GM21526 (cell line): Measurements from ENCODE around the gene AKT1S1.

Experiments
- ATAC-seq: cut with Tn5 transposase; IDR thresholded peaks from one replicate; pipeline ENCODE4 v1.9.1; 2021; ENCODE audit warnings: moderate library complexity; ENCODE audit not compliant: unreplicated experiment, low FRiP score

AKT1S1 gene

DNA sequence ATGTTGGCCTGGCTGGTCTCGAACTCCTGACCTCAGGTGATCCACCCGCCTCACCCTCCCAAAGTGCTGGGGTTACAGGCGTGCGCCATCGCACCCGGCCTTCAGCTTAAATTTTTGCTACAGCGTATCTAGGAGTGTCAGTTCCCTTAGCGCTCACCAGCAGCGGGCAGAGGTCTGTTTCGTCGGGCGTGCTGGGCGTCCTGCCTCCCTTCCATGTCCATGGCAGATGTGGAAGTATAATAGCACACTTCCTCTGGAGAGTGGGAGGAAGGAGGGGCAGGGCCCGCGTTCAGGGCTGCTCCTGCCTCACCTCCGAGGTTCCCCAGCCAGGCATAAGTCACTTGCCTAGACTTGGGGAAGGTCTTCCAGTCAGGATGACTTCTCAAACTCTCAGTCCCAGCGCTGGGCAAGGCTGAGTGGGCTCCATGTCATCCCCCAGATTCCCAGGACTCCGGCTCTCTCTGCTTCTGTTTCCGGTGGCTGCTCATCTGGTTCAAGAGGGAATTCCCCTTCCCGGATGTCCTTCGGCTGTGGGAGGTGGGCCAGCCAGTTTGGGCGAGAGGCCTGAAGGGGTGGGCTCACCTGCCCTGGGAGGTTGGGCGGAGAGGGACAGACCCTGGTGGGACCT lies 10.0 kb upstream of the AKT1S1 start:
- ATAC-seq, result no peak

- no peak for ATAC-seq
These were observed 7.6 kb upstream of the AKT1S1 start for GRCh38 chr19:49884760-49885159.

DNA sequence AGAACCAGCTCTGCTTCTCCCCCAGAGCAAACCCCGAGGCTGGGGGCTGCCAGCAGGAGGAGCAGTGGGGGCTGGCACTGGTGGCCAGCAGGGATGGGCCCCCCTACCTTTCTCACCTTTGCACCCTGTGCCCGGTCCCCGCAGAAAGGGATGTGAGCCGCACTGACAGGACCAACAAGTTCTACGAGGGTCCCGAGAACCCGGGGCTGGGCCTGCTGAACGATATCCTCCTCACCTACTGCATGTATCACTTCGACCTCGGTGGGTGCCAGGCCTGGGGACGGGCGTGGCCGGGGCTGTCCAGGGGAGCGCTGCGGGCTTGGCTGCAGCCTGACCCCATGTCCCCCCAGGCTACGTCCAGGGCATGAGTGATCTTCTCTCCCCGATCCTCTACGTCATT lies 7.0 kb upstream of the AKT1S1 start:
- ATAC-seq, result no peak

DNA sequence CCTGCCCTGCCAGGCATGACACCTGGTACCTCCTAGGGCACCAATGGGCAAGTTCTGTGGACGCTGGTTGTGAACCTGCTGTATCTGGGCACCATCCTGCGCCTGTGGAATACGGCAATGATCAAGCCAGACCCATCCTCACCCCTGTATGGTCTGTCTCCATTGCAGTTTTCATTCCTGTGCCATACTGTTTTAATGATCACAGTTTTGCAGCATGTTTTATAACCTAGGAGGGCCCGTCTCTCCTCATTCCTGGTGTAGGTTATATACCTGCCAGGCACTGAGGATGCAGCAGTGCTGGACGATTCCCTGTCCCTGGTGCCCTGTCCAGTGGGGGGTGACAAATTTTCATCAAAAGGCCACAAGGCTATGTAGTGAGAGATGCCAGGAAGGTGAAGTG lies 5.9 kb upstream of the AKT1S1 start:
- no peak for ATAC-seq

- no peak for ATAC-seq
These were observed 5.5 kb upstream of the AKT1S1 start for GRCh38 chr19:49882643-49883042.

GRCh38 chr19:49881672-49882394 lies 4.7 kb upstream of the AKT1S1 start:
- ATAC-seq, result no peak

DNA sequence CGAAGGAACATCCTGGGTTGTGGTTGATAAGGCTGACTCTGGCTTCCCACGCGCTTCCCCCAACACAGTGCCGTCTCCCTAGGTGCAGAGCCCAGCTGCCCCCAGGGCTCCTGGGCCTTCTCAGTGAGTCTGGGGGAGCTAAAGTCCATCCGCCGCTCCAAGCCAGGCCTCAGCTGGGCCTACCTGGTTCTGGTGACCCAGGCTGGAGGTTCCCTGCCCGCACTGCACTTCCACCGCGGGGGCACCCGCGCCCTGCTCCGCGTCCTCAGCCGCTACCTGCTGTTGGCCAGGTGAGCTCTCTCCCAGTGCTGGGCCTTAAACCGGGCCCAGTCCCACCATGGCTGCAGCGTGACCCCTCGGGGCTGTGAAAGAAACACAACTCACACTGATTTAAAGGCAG lies 4.0 kb upstream of the AKT1S1 start:
- no peak for ATAC-seq

DNA sequence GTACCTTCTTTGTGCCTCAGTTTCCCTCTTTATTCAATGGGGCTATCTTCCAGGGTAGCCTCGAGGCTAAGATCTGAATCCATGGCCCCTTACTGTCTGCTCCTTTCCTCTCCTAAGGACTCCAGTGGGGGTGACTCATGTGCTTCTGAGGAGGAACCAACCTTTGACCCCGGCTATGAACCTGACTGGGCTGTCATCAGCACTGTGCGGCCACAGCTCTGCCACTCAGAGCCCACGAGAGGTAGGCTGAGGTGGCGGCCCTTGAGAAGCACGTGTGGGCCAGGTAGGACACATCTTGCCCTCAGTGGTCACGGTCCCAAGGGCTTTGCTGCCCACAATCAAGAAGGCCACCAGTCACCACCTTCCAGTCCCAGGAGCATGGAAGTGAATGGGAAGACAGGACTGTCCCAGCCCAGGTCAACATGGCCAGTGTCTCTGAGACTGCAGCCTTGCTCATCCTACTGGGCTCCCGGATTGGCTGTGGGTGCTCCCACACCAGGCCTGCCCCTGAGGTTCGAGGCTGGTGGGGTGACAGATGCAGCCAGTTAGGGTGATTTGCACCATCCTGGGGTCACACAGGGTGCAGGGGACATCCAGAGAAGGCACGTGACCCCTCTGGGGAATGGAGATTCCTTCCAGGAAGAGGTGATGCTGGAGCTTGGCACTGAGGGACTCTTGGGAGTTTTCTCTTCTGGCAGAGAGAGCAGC lies 3.2 kb upstream of the AKT1S1 start:
- no peak for ATAC-seq

- no peak for ATAC-seq
These were observed 2.2 kb upstream of the AKT1S1 start for GRCh38 chr19:49879243-49879963.

DNA sequence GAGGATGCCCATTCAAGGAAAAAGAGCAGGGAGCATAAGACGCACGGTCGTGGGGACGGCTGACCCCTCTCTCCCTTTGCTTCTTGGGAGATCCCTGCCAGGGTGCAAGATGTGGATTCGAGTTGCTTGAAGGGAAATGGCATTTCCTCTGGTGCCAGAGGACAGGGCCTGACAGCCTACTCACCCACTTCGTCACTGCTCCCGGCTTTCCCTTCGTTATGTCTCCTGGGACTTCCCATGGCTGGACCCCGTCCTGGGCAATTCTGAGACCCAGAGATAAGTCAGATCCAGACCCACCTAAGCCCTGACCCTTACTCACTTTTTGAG lies 1.6 kb upstream of the AKT1S1 start:
- no peak for ATAC-seq

DNA sequence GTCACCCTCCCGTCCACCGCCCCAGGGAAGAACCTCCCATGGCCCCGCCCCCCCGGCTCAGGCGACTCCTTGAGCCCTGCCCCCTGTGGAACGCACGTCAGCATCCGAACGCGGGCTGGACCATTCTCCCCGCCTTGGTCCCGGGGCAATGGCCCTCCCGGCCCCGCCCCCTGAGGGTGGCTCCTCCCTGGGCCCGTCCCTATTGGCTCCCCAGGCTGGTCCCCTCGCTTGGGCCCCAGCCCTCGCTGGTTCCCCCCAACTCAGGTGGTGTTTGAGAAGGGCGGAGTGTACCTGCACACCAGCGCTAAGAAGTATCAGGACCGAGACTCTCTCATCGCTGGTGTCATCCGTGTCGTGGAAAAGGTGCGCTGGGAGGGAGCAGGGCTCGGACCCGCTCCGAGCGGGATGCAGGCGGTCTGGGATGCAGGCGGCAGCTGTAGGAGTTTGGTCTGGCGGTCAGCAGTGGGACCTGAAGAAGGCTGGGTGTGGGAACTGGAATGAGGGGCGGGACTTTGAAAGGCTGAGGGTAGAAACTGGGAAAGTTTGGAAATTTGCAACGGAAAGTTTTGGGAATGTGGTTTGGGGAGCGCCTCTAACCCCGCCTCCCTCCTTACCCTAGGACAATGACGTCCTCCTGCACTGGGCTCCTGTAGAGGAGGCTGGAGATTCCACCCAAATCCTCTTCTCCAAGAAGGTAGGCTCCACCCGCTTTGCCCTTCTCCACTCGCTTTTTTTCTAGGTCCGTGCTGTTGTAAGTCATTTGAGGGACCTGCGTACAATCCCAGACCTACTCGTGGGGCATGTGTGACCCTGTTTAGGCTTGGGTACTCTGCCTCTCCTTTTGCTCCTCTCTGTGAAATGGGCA lies 956 bp upstream of the AKT1S1 start:
- peak; percentile 37 for ATAC-seq

DNA sequence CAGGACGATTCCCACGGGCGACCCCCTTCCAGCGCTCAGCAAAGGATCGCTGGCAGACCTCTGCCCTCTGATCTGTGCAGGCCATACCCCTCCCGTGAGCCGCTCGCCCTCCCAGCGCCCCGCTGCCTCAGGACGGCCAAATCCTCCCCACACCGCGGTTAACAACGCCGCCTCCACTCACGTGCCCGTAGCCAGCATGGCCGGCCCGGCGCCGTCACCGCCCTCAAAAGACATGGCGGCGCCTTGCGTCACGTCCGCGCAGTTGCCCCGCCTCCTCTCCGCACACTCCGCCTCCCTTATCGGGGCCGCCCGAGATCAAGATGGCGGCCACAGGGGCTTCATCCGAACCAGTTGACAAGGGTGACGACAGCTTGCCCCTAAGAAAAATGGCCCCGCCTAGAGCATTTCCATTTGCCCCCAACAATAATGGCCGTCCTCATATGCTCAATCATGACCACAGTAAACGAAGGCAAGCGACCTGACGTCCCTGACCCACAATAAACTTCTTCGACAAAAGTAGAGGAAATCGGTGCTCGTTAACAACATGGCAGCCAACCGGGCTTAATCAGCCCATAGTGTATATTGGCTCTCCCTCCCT lies 634 bp downstream of the AKT1S1 start:
- ATAC-seq, result peak; percentile 42

DNA sequence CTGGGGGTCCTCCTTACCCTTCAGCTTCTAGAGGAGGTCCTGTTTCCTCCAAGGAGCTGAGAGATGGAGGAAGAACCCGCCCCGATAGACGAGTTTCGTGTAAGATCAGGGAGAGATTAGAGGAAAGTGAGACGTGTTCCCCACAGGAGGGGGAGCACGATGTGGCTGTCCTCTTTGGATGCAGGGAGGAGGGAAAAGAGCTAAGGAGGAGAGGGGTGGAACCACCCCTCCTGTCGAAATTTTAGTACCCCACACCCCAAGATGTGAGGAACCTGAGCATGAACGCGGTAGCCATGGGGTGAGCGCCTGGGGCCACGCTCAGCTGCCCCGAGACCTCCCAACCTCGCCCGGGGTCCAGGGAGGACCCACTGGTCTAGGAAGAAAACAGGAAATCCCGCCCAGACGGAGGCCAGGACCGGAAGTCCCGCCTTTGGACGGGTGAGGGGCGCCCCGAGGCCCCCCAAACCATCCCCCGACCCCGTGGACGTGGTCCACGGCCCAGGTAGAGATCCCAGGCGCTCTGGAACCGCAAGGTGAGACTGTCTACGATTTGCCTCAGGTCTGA lies 1.2 kb downstream of the AKT1S1 start:
- ATAC-seq, result no peak

DNA sequence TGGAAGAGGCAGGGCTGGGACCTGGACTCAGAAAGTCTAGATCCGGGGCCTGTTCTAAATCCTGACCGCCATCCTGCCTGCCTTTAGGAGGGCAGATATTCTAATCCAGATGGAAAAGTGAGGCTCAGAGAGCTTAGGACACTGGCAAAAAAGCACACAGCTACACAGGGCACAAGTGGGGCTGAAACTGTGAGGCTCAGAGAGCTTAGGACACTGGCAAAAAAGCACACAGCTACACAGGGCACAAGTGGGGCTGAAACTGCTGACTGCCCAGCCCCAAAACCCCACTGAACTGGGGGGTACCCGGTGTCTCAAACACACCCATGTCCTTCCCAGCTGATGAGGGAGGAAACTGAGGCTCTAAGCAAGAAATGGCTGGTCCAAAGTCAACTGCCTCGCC lies 2.0 kb downstream of the AKT1S1 start:
- no peak for ATAC-seq

- ATAC-seq, result no peak
These were observed 2.5 kb downstream of the AKT1S1 start for GRCh38 chr19:49874503-49875157.

- no peak for ATAC-seq
These were observed 3.3 kb downstream of the AKT1S1 start for GRCh38 chr19:49873834-49874233.

DNA sequence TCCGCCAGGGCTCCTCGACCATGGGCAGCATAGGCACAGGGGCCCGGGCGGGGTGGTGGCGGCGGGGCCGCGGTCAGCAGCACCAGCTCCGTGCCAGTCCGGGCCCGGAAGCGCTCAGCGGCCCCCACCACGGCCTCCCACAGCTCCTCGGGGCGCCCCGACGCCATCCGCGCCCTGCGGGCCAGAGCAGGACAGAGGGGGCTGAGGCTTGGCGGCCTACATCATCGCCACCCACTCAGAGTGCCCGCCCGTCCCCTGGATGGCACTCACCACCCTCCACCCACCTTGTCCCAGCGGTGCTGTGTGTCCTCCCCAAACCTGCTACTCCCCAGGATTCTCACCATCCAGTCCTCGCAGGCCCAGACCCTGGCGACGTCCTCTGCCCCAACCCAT lies 4.0 kb downstream of the AKT1S1 start:
- ATAC-seq, result no peak

DNA sequence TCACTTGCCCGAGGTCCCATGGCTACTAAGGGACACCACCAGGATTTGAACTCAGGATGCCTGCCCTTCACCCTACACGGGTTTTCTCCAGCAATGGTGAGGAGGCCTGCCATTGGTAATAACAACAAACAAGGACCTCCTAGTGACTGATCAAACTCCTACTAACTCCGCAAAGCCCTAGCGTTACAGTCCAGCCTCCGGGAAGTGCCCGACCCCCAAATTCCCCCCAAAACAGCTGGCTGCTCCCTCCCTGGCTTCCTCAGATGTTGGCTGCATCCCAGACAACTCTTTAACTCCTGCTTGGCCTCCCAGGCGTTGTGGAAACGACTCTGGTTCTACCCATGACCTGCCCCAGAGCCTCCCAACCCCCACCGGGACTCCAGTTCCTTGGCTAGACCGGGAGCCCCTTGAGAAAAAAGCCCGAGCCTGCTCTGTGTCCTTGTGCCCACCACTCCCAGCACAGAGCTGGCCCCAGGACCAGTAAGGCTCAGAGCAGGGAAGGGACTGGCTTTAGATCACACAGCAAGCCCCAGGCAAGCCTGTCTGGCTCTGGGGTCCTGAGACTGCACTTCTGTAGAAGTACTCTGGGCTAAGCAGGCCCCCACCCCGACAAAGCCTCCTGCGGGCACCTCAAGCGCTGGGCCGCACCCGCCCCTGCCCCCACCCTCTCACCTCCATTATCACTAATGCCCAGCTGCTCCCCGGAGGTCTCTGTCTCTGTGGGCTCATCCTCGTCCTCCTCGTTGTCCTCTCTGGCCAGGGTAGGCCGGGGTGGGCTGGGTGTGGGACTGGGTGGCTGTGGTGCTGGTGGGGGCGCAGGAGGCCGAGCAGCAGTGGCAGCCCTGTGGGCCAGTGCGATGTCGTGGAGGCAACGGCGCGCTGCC lies 4.7 kb downstream of the AKT1S1 start:
- ATAC-seq, result no peak
